ENCODE results near the gene SLC39A13.

Gene SLC39A13

DNA sequence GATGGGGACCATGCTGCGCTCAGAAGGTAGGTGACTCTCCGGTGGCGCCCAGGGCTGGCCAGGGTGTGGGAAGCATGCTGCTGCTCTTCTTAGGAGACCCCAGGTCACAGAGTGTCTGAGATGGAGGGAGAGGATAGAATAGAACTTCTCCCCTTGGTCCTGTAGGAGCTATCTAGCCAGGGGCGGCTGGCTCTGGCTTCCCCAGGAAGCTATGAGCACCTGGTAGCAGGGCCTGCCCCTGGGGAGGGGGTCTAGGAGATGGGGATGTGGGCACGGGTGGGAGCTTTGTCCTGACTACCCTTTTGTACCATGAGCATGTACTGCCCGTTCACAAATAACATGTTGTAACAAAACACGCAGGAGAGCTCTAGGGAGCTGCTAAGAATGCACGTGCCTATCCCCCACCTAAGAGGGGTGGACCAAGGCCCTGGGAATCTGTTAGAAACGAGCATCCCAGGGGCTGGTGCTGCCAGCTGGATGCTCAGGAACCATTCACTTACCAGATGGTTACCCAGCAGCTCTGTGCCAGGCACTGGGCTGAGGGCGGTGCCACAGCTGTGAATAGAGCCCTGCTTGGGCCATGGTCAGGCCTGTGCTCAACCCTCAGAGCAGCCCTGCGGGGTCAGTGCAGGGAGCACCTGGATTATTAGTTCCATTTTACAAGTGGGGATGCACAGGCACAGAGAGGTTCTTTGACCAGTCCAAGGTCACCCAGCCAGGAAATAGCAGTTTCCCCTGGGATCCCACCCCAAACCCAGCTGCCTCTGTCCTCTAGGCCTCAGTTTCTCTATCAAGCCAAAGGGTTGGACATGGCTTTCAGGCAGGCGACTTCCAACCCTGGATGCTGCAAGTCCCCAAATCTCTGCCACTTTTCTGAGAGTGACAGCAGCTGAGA lies 2.2 kb downstream of the SLC39A13 start:
- H3K9ac ChIP-seq (ENCODE audit: low read length): peak overlapping the region; percentile 17
- H3K9me3 ChIP-seq (ENCODE audit: control insufficient read depth, low read length): no peaks in the 10 kb centered on the region
- peaks cover 33% of the 10 kb centered on the region for H3K4me1 ChIP-seq (ENCODE audit: control insufficient read depth, insufficient read depth, low read length)
- no peak overlapping the region for H3K4me3 ChIP-seq (ENCODE audit: low read length)
- no peaks in the 10 kb centered on the region for H3K27me3 ChIP-seq (ENCODE audit: control insufficient read depth, insufficient read depth, low read length)
- H3K36me3 ChIP-seq (ENCODE audit: control insufficient read depth, insufficient read depth, low read length): no peaks in the 10 kb centered on the region

DNA sequence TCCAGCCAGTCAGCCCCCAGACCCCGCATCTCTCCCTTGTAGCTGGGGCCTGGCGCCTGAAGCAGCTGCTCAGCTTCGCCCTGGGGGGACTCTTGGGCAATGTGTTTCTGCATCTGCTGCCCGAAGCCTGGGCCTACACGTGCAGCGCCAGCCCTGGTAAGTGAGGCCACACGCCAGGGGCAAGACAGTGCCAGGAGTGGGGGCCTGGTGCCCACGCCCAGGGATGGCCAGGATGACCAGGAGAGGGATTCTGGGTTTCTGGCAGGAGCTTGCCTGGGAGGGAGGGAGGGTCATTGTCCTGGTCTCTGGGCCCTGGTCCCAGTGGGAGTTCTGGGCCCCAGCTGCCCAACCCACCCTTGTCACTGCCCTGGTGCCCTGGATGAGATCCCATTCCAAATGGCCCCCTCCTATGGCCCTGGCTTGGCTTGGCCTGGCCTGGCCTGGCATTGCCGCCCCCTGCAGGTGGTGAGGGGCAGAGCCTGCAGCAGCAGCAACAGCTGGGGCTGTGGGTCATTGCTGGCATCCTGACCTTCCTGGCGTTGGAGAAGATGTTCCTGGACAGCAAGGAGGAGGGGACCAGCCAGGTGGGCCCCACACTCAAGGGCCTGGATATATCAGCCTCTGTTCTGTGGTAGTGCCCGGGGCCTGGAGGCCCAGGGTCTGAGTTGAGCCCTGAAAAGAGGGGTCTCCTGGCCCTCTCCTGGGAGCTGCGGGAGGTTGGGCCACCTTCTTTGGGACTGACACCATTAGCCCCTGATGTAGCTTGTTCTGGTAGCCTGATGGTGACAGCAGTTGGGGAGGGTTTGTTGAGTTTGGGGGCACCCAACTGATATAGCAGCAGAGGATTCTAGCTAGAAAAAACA lies 3.7 kb downstream of the SLC39A13 start:
- Histone ChIP-seq H3K36me3 (ENCODE audit: control insufficient read depth, insufficient read depth, low read length) (no peaks in the 10 kb centered on the region), H3K27me3 (ENCODE audit: control insufficient read depth, insufficient read depth, low read length) (no peaks in the 10 kb centered on the region), H3K4me3 (ENCODE audit: low read length) (no peak overlapping the region), H3K9ac (ENCODE audit: low read length) (no peak overlapping the region), H3K4me1 (ENCODE audit: control insufficient read depth, insufficient read depth, low read length) (peaks cover 42% of the 10 kb centered on the region), H3K9me3 (ENCODE audit: control insufficient read depth, low read length) (no peaks in the 10 kb centered on the region)

DNA sequence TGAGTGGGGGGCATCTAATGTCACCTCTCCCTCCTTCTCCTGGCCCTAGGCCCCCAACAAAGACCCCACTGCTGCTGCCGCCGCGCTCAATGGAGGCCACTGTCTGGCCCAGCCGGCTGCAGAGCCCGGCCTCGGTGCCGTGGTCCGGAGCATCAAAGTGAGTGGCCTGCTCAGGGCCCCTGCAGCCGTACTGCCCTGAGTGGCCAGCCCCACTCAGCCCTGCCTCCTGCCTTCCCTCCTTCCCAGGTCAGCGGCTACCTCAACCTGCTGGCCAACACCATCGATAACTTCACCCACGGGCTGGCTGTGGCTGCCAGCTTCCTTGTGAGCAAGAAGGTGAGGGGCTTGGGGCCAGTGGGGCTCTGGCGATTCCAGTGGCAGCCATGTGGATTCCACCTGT lies 5.0 kb downstream of the SLC39A13 start:
- Histone ChIP-seq H3K4me1 (ENCODE audit: control insufficient read depth, insufficient read depth, low read length) (peaks cover 35% of the 10 kb centered on the region), H3K36me3 (ENCODE audit: control insufficient read depth, insufficient read depth, low read length) (no peaks in the 10 kb centered on the region), H3K4me3 (ENCODE audit: low read length) (no peak overlapping the region)

DNA sequence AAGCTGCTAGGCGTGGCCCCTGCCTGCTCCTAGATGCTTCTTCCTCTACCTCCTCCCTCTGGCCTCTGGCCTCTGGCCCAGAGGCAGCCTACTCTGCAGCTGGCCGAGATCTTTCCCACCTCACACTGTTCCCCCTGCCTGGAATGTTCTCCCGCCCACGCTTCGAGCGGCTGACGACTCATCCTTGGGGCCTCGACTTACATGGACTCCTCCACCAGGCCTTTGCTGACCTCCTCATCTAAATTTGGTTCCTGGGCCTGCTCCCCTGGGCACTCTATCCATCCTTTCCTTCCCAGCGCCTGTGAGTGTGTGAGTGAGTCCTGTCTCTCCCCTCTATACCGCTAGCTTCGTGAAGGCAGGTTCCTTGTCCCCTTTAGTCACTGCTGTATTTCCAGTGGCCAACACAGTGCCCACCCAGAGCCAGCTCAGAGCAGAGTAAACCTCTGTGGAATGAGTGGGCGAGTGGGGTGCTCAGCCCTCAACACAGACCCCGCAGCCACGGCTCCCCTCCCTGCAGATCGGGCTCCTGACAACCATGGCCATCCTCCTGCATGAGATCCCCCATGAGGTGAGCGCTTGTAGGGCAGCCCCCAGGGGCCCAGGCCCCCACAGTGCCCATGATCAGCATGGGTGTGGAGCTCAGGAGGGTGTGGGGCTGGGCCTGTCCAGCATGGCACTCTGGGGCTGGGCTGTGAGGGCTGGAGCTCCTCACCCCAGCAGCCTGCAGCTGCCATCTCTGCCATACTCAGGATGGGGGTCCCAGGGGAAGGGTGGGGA lies 5.7 kb downstream of the SLC39A13 start:
- Histone ChIP-seq H3K27me3 (ENCODE audit: control insufficient read depth, insufficient read depth, low read length) (no peaks in the 10 kb centered on the region), H3K4me3 (ENCODE audit: low read length) (no peak overlapping the region), H3K36me3 (ENCODE audit: control insufficient read depth, insufficient read depth, low read length) (no peaks in the 10 kb centered on the region), H3K9ac (ENCODE audit: low read length) (no peak overlapping the region), H3K9me3 (ENCODE audit: control insufficient read depth, low read length) (no peaks in the 10 kb centered on the region), H3K4me1 (ENCODE audit: control insufficient read depth, insufficient read depth, low read length) (peaks cover 31% of the 10 kb centered on the region)

More for the DNA sequence above, 5.0 kb downstream of the SLC39A13 start:
- Histone ChIP-seq H3K9me3 (ENCODE audit: control insufficient read depth, low read length) (no peaks in the 10 kb centered on the region), H3K9ac (ENCODE audit: low read length) (no peak overlapping the region), H3K27me3 (ENCODE audit: control insufficient read depth, insufficient read depth, low read length) (no peaks in the 10 kb centered on the region)

DNA sequence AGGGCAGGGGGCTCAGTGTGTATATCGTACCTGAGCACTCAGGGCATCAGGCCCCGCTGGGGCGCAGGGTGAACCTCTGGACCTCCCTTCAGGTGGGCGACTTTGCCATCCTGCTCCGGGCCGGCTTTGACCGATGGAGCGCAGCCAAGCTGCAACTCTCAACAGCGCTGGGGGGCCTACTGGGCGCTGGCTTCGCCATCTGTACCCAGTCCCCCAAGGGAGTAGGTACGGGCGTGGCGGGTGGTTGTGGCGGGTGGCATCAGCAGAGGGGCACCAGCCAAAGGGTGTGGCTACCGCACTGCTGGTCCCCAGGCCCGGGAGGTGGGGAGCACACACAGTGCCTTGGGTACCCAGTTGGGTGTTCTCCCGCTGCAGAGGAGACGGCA lies 6.3 kb downstream of the SLC39A13 start:
- Histone ChIP-seq H3K9ac (ENCODE audit: low read length) (no peak overlapping the region), H3K4me3 (ENCODE audit: low read length) (no peak overlapping the region), H3K27me3 (ENCODE audit: control insufficient read depth, insufficient read depth, low read length) (no peaks in the 10 kb centered on the region), H3K9me3 (ENCODE audit: control insufficient read depth, low read length) (no peaks in the 10 kb centered on the region), H3K36me3 (ENCODE audit: control insufficient read depth, insufficient read depth, low read length) (no peaks in the 10 kb centered on the region), H3K4me1 (ENCODE audit: control insufficient read depth, insufficient read depth, low read length) (peaks cover 25% of the 10 kb centered on the region)

DNA sequence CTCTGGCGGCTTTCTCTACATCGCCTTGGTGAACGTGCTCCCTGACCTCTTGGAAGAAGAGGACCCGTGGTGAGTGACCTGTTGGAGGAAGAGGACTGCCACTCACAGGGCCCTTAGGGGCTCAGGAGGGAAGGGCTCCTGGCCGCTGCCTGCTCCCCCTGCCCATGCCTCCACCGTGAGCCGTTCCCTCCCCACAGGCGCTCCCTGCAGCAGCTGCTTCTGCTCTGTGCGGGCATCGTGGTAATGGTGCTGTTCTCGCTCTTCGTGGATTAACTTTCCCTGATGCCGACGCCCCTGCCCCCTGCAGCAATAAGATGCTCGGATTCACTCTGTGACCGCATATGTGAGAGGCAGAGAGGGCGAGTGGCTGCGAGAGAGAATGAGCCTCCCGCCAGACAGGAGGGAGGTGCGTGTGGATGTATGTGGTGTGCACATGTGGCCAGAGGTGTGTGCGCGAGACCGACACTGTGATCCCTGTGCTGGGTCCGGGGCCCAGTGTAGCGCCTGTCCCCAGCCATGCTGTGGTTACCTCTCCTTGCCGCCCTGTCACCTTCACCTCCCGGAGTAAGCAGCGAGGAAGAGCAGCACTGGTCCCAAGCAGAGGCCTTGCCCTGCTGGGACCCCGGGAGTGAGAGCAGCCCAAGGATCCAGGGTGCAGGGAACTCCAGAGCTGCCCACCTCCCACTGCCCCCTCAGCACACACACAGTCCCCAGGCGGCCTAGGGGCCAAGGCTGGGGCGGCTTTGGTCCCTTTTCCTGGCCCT lies 6.9 kb downstream of the SLC39A13 start:
- Histone ChIP-seq H3K9me3 (ENCODE audit: control insufficient read depth, low read length) (no peaks in the 10 kb centered on the region), H3K36me3 (ENCODE audit: control insufficient read depth, insufficient read depth, low read length) (peaks cover 5% of the 10 kb centered on the region), H3K9ac (ENCODE audit: low read length) (peak overlapping the region; percentile 22), H3K4me3 (ENCODE audit: low read length) (no peak overlapping the region), H3K4me1 (ENCODE audit: control insufficient read depth, insufficient read depth, low read length) (peaks cover 19% of the 10 kb centered on the region), H3K27me3 (ENCODE audit: control insufficient read depth, insufficient read depth, low read length) (no peaks in the 10 kb centered on the region)

DNA sequence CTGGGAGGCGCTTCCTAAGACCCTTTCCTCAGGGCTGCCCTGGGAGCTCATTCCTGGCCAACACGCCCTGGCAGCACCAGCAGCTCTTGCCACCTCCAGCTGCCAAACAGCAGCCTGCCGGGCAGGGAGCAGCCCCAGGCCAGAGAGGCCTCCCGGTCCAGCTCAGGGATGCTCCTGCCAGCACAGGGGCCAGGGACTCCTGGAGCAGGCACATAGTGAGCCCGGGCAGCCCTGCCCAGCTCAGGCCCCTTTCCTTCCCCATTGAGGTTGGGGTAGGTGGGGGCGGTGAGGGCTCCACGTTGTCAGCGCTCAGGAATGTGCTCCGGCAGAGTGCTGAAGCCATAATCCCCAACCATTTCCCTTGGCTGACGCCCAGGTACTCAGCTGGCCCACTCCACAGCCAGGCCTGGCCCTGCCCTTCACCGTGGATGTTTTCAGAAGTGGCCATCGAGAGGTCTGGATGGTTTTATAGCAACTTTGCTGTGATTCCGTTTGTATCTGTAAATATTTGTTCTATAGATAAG lies 7.6 kb downstream of the SLC39A13 start:
- Histone ChIP-seq H3K9me3 (ENCODE audit: control insufficient read depth, low read length) (no peaks in the 10 kb centered on the region), H3K36me3 (ENCODE audit: control insufficient read depth, insufficient read depth, low read length) (peaks cover 10% of the 10 kb centered on the region), H3K4me3 (ENCODE audit: low read length) (no peak overlapping the region), H3K9ac (ENCODE audit: low read length) (peak overlapping the region; percentile 22), H3K4me1 (ENCODE audit: control insufficient read depth, insufficient read depth, low read length) (peaks cover 14% of the 10 kb centered on the region), H3K27me3 (ENCODE audit: control insufficient read depth, insufficient read depth, low read length) (no peaks in the 10 kb centered on the region)

DNA sequence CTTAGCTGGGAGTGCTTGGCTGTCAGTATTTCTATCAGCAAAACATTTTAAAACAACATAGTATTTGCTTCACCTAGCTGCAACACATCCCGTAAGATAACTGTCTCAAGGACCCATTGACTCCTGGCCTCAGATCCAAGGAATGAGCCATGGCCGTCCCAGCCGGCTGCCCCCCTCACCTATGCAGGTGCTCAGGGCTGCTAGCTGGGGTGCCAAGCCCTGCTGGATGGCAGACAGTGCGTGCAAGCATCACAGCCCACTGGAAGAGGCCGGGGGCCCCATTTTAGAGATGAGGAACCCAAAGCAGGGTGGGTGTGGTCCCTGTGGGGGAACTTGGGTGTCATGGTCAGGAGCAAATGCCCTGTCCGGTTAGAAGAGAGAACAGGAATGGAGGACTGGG lies 9.3 kb downstream of the SLC39A13 start:
- H3K9me3 ChIP-seq (ENCODE audit: control insufficient read depth, low read length): no peaks in the 10 kb centered on the region
- H3K27me3 ChIP-seq (ENCODE audit: control insufficient read depth, insufficient read depth, low read length): no peaks in the 10 kb centered on the region
- H3K9ac ChIP-seq (ENCODE audit: low read length): no peak overlapping the region
- no peak overlapping the region for H3K4me3 ChIP-seq (ENCODE audit: low read length)
- peaks cover 10% of the 10 kb centered on the region for H3K36me3 ChIP-seq (ENCODE audit: control insufficient read depth, insufficient read depth, low read length)
- H3K4me1 ChIP-seq (ENCODE audit: control insufficient read depth, insufficient read depth, low read length): peaks cover 14% of the 10 kb centered on the region

DNA sequence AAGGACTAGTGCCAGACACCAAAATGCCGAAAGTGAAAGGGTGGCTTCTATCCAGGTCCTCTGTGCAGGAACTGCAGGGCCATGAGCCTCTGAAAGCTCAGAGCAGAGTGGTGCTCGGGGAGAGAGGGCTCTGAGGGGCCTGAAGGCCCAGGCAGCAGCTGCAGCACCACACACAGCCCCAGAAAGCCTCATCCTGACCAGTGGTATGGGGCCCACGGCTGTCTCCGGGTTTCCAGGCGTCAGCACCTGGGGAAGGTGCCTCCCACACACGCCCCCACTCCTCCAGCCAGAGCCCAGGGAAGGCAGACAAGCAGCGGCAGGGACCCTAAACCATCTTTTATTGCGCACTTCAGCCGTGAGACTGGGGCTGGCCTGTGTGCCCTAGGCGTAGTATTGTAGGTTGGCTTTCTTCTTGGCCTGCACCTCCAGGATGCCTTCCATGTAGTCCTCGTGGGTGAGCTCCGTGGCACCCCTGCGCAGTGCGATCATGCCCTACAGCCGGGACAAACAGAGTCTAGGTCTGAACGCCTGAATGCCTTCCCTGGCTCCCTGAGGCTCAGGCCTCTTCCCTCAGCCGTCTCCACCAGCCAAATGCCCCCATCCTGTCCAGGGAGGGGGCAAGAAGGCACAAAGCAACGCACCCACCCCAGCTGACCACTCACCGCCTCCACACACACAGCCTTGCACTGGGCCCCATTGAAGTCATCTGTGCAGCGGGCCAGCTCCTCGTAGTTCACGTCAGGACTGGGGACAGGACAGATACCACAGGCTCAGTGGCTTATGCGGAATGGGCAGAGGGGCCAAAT lies 10.3 kb downstream of the SLC39A13 start:
- Histone ChIP-seq H3K36me3 (ENCODE audit: control insufficient read depth, insufficient read depth, low read length) (peaks cover 11% of the 10 kb centered on the region), H3K9me3 (ENCODE audit: control insufficient read depth, low read length) (no peaks in the 10 kb centered on the region), H3K9ac (ENCODE audit: low read length) (no peak overlapping the region), H3K27me3 (ENCODE audit: control insufficient read depth, insufficient read depth, low read length) (no peaks in the 10 kb centered on the region), H3K4me1 (ENCODE audit: control insufficient read depth, insufficient read depth, low read length) (peaks cover 14% of the 10 kb centered on the region), H3K4me3 (ENCODE audit: low read length) (no peak overlapping the region)

DNA sequence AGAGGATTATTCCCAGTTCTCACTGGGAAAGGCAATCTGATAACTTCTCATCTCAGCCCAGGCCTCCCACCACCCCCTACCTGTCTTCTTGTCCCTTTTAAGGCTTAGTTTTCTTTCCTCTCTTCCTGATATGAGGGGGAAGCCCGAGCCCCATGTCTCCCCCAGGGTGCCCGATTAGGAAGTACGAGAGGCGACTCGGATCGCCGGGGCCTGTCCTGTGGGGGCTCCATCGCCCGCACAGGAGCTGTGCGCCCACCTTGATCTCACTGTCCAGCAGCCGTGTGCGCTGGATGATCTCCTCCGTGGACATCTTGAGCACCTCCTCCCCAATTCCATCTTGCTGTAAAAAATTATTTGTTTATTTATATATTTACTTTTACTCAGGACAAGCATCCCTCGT lies 17.2 kb downstream of the SLC39A13 start:
- Histone ChIP-seq H3K9me3 (ENCODE audit: control insufficient read depth, low read length) (no peaks in the 10 kb centered on the region), H3K36me3 (ENCODE audit: control insufficient read depth, insufficient read depth, low read length) (peaks cover 14% of the 10 kb centered on the region)

More for the DNA sequence above, 17.2 kb downstream of the SLC39A13 start:
- Histone ChIP-seq H3K4me3 (ENCODE audit: low read length) (peak overlapping the region; percentile 48), H3K9ac (ENCODE audit: low read length) (peak overlapping the region; percentile 76), H3K4me1 (ENCODE audit: control insufficient read depth, insufficient read depth, low read length) (peaks cover 11% of the 10 kb centered on the region), H3K27me3 (ENCODE audit: control insufficient read depth, insufficient read depth, low read length) (no peaks in the 10 kb centered on the region)
